ENCODE measurements around the gene MMAB.

- TF ChIP-seq EP300 (IDR thresholded peaks at IDR 0.05) (no peak), CTCF (IDR thresholded peaks at IDR 0.05) (peak; percentile 34 to 80 (median 58)), POLR2A (IDR thresholded peaks at IDR 0.05) (no peak), POLR2AphosphoS5 (IDR thresholded peaks at IDR 0.05) (peak in 1 of 4 donors; percentile 13)
These were observed 54.3 kb downstream of the MMAB start for GRCh38 chr12:109518820-109519665.
